22Rv1 (cell line): ENCODE measurements around the gene ORMDL3.

Experiments
- H3K27ac ChIP-seq: fragments of 450-650 bp; 2 replicates; pipeline ENCODE4 v1.5.1; 2017
- CTCF ChIP-seq: fragments of 450-650 bp; IDR thresholded peaks from 2 replicates; pipeline ENCODE4 v1.5.1; 2017; ENCODE audit warnings: mild to moderate bottlenecking
- ZFX ChIP-seq: fragments of 450-650 bp; IDR thresholded peaks from 2 replicates; pipeline ENCODE4 v1.6.1; 2017; ENCODE audit warnings: antibody characterized with exemption, borderline replicate concordance

ORMDL3 gene

GRCh38 chr17:39946551-39947330, 19.3 kb upstream of the ORMDL3 start:
- no peak overlapping the region for H3K27ac ChIP-seq
- TF ChIP-seq ZFX: no peak
- TF ChIP-seq CTCF: no peak

- TF ChIP-seq ZFX (no peak), CTCF (no peak)
- H3K27ac ChIP-seq: no peak overlapping the region
Observed at GRCh38 chr17:39944393-39944711, 17.0 kb upstream of the ORMDL3 start.

- no peak overlapping the region for H3K27ac ChIP-seq
- TF ChIP-seq CTCF (no peak), ZFX (no peak)
Observed at GRCh38 chr17:39943702-39944392, 16.4 kb upstream of the ORMDL3 start.

- H3K27ac ChIP-seq: no peak overlapping the region
- TF ChIP-seq CTCF (peak; percentile 28), ZFX (no peak)
Observed at GRCh38 chr17:39939588-39940419, 12.4 kb upstream of the ORMDL3 start.

- H3K27ac ChIP-seq: no peak overlapping the region
- TF ChIP-seq ZFX (no peak), CTCF (no peak)
Observed at GRCh38 chr17:39939106-39939505, 11.7 kb upstream of the ORMDL3 start.

GRCh38 chr17:39938140-39938869, 10.9 kb upstream of the ORMDL3 start:
- H3K27ac ChIP-seq: no peak overlapping the region
- TF ChIP-seq CTCF (no peak), ZFX (no peak)
